ENCODE results near the gene RHEB.
"Not testable (repeated sequence)": the region's sequence is repeated elsewhere in the genome, so short reads cannot be mapped to it uniquely, and the experiment has no call there.

RHEB gene

DNA sequence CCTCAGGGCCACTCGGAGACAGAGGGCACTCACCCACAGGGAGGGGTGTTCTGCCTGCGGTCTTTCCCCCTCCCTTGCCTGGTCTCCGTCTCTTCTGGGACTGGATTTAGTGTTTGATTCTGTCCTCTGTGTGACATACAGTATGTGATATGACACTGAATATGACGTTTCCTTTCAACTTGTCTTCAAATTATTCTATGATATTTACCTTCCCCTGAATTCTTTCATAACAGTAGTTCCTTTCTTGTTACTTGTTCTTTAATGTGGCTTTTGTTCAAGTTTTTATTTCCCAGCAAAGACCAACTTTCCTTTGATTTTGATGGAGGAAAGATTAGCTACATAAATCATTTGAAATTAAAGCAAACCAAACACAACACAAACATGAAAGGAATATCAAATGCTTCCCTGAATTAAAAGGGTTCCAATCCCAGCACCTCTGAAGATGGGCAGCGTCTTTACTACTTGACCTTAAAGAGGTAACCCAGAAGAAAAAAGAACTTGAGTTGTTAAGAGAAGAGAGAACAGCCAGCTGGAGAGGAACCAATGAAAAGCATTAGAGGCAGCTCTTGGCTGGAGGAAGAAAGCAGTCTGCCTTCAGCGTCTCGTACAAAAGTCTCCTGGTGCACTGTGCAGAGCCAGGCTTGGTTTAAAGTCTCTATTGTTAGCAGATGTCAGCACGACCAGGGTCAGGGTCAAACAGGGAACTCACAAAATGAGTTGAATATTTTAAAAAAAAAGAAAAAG, 18.3 kb upstream of the RHEB start:
- no peak overlapping the region for H3K4me2 ChIP-seq (ENCODE audit: low read length)
- no peaks in the 10 kb centered on the region for H3K9me3 ChIP-seq (ENCODE audit: control insufficient read depth, low read length)
- no peaks in the 10 kb centered on the region for H3K4me1 ChIP-seq
- H3K9ac ChIP-seq: no peak overlapping the region
- no peaks in the 10 kb centered on the region for H3K36me3 ChIP-seq (ENCODE audit: control insufficient read depth, insufficient read depth, low read length)
- H3K79me2 ChIP-seq: no peaks in the 10 kb centered on the region
- no peak overlapping the region for H3K27ac ChIP-seq
- TF ChIP-seq, protein P1, sequence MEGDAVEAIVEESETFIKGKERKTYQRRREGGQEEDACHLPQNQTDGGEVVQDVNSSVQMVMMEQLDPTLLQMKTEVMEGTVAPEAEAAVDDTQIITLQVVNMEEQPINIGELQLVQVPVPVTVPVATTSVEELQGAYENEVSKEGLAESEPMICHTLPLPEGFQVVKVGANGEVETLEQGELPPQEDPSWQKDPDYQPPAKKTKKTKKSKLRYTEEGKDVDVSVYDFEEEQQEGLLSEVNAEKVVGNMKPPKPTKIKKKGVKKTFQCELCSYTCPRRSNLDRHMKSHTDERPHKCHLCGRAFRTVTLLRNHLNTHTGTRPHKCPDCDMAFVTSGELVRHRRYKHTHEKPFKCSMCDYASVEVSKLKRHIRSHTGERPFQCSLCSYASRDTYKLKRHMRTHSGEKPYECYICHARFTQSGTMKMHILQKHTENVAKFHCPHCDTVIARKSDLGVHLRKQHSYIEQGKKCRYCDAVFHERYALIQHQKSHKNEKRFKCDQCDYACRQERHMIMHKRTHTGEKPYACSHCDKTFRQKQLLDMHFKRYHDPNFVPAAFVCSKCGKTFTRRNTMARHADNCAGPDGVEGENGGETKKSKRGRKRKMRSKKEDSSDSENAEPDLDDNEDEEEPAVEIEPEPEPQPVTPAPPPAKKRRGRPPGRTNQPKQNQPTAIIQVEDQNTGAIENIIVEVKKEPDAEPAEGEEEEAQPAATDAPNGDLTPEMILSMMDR (IDR thresholded peaks at IDR 0.05): no peak
- no peak overlapping the region for H3K4me3 ChIP-seq (ENCODE audit: low read depth, low read length)
- no peaks in the 10 kb centered on the region for H3K27me3 ChIP-seq (ENCODE audit: control insufficient read depth, insufficient read depth, low read length)
- peak overlapping the region; percentile 19 for H2AFZ ChIP-seq

DNA sequence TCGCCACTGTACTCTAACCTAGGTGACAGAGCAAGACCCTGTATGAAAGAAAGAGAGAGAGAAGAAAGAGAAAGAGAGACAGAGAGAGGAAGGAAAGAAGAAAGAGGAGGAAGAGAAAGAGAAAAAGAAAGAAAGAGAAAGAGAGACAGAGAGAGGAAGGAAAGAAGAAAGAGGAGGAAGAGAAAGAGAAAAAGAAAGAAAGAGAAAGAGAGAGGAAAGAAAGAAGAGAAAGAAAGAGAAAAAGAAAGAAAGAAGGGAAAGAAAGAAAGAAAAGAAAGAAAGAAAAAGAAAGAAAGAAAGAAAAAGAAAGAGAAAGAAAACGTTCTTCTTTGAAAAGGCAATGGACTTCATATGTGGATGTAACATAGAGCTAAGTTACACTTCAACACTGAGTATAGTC, 16.5 kb upstream of the RHEB start:
- not testable (repeated sequence) for H3K79me2 ChIP-seq; H3K27ac ChIP-seq; H3K9me3 ChIP-seq (ENCODE audit: control insufficient read depth, low read length); H3K27me3 ChIP-seq (ENCODE audit: control insufficient read depth, insufficient read depth, low read length); H3K9ac ChIP-seq; H3K4me1 ChIP-seq; H3K4me3 ChIP-seq (ENCODE audit: low read depth, low read length); H2AFZ ChIP-seq; H3K36me3 ChIP-seq (ENCODE audit: control insufficient read depth, insufficient read depth, low read length); H3K4me2 ChIP-seq (ENCODE audit: low read length)

DNA sequence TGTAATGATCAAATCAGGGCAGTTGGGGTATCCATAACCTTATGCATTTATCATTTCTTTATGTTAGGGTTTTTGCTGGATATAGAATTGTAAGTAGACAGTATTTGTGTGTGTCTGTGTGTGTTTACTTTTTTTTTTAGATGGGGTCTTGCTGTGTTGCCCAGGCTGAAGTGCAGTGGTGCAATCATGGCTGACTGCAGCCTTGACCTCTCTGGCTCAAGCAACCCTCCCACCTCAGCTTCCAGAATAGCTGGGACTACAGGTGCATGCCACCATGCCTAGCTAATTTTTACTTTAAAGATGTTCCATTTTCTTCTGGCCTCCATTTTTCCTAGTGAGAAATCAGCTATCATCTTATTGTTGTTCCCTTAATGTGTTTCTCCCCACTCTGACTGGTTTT, 10.1 kb upstream of the RHEB start:
- H3K9me3 ChIP-seq (ENCODE audit: control insufficient read depth, low read length): no peaks in the 10 kb centered on the region
- H3K9ac ChIP-seq: no peak overlapping the region
- no peak overlapping the region for H3K27ac ChIP-seq
- TF ChIP-seq, protein P1 (IDR thresholded peaks at IDR 0.05): no peak
- no peaks in the 10 kb centered on the region for H3K36me3 ChIP-seq (ENCODE audit: control insufficient read depth, insufficient read depth, low read length)
- H3K27me3 ChIP-seq (ENCODE audit: control insufficient read depth, insufficient read depth, low read length): no peaks in the 10 kb centered on the region
- H3K79me2 ChIP-seq: no peaks in the 10 kb centered on the region
- no peak overlapping the region for H3K4me2 ChIP-seq (ENCODE audit: low read length)
- H3K4me1 ChIP-seq: no peaks in the 10 kb centered on the region
- no peak overlapping the region for H2AFZ ChIP-seq
- H3K4me3 ChIP-seq (ENCODE audit: low read depth, low read length): no peak overlapping the region

DNA sequence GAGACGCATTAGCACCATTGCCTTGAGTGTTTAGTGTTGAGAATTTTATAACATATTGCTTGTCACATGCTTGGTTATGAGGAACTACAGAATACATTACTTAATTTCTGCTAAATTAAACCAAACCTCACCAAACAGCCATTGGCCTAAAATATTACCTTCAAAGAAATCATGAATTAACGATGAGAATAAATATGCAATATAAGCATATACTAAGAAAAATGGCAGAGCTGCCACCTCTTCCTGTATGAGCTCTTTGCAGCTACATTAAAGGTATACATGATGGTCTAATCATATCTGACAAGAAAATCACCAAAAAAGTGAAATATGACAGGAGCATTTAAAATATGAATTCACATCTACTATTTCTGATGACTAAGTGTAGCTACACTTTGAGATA, 5.2 kb upstream of the RHEB start:
- H3K4me3 ChIP-seq (ENCODE audit: low read depth, low read length): no peak overlapping the region
- H2AFZ ChIP-seq: no peak overlapping the region
- H3K36me3 ChIP-seq (ENCODE audit: control insufficient read depth, insufficient read depth, low read length): no peaks in the 10 kb centered on the region
- no peak overlapping the region for H3K27ac ChIP-seq
- no peak overlapping the region for H3K9ac ChIP-seq
- no peaks in the 10 kb centered on the region for H3K4me1 ChIP-seq
- TF ChIP-seq, protein P1 (IDR thresholded peaks at IDR 0.05): no peak
- H3K79me2 ChIP-seq: no peaks in the 10 kb centered on the region
- no peaks in the 10 kb centered on the region for H3K27me3 ChIP-seq (ENCODE audit: control insufficient read depth, insufficient read depth, low read length)
- no peaks in the 10 kb centered on the region for H3K9me3 ChIP-seq (ENCODE audit: control insufficient read depth, low read length)
- no peak overlapping the region for H3K4me2 ChIP-seq (ENCODE audit: low read length)

DNA sequence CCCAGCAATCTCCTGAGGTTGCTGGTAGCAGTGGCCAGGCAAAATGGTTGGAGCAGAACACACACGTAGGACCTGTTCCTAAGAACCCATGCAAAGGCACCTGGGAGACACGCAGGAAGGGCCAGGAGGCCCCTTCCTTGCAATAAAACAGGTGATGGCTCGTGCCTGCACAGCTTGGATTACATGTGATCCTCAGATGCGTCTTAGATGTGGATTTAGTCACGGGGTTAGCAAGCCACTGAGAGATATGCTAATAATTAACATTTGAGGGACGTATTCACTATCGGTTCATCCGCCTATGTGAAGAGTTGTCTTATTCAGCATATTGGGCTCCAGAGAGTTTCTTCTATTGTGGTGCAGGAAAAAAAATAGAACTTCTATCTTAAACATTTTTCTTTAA, 4.6 kb upstream of the RHEB start:
- no peak overlapping the region for H3K4me3 ChIP-seq (ENCODE audit: low read depth, low read length)
- no peak overlapping the region for H3K4me2 ChIP-seq (ENCODE audit: low read length)
- H3K4me1 ChIP-seq: no peaks in the 10 kb centered on the region
- TF ChIP-seq, protein P1 (IDR thresholded peaks at IDR 0.05): no peak
- no peaks in the 10 kb centered on the region for H3K79me2 ChIP-seq
- no peaks in the 10 kb centered on the region for H3K36me3 ChIP-seq (ENCODE audit: control insufficient read depth, insufficient read depth, low read length)
- no peak overlapping the region for H2AFZ ChIP-seq
- H3K9me3 ChIP-seq (ENCODE audit: control insufficient read depth, low read length): no peaks in the 10 kb centered on the region
- no peak overlapping the region for H3K9ac ChIP-seq
- H3K27me3 ChIP-seq (ENCODE audit: control insufficient read depth, insufficient read depth, low read length): no peaks in the 10 kb centered on the region
- H3K27ac ChIP-seq: no peak overlapping the region
